HS-27A (cell line): Measurements from ENCODE around the gene RGS7.
"Not testable (repeated sequence)": the region's sequence is repeated elsewhere in the genome, so short reads cannot be mapped to it uniquely, and the experiment has no call there.

ENCODE experiments used
- DNase-seq: peaks from one replicate; pipeline ENCODE4 v3.0.0-alpha.2; 2012; ENCODE audit warnings: low read depth, missing footprints

Gene RGS7

GRCh38 chr1:240772131-240772530 lies 584.9 kb downstream of the RGS7 start:
- no peak for DNase-seq

- no peak for DNase-seq
Measured at GRCh38 chr1:240771450-240771849, 585.6 kb downstream of the RGS7 start.

- no peak for DNase-seq
Measured at GRCh38 chr1:240768979-240769378, 588.0 kb downstream of the RGS7 start.

GRCh38 chr1:240766831-240767230 lies 590.2 kb downstream of the RGS7 start:
- no peak for DNase-seq

- DNase-seq, result peak; percentile 66
Measured at GRCh38 chr1:240765732-240766363, 591.2 kb downstream of the RGS7 start.

- no peak for DNase-seq
Measured at GRCh38 chr1:240763771-240764170, 593.2 kb downstream of the RGS7 start.

GRCh38 chr1:240763095-240763494 lies 593.9 kb downstream of the RGS7 start:
- not testable (repeated sequence) for DNase-seq

- not testable (repeated sequence) for DNase-seq
Measured at GRCh38 chr1:240762471-240762987, 594.5 kb downstream of the RGS7 start.

- not testable (repeated sequence) for DNase-seq
Measured at GRCh38 chr1:240758777-240759176, 598.2 kb downstream of the RGS7 start.

- DNase-seq, result no peak
Measured at GRCh38 chr1:240758296-240758695, 598.7 kb downstream of the RGS7 start.

GRCh38 chr1:240747907-240748306 lies 609.1 kb downstream of the RGS7 start:
- DNase-seq, result no peak

GRCh38 chr1:240743705-240744104 lies 613.3 kb downstream of the RGS7 start:
- DNase-seq, result no peak

GRCh38 chr1:240739754-240740153 lies 617.3 kb downstream of the RGS7 start:
- DNase-seq, result no peak

- DNase-seq, result no peak
Measured at GRCh38 chr1:240739139-240739538, 617.9 kb downstream of the RGS7 start.

- no peak for DNase-seq
Measured at GRCh38 chr1:240737766-240738265, 619.2 kb downstream of the RGS7 start.

- DNase-seq, result no peak
Measured at GRCh38 chr1:240737298-240737697, 619.7 kb downstream of the RGS7 start.

GRCh38 chr1:240734705-240735104 lies 622.3 kb downstream of the RGS7 start:
- not testable (repeated sequence) for DNase-seq

- DNase-seq, result no peak
Measured at GRCh38 chr1:240734001-240734400, 623.0 kb downstream of the RGS7 start.

GRCh38 chr1:240732390-240732789 lies 624.6 kb downstream of the RGS7 start:
- DNase-seq, result no peak
